ENCODE data around the gene PBOV1. TPM values are rescaled to one million over a fixed set of nuclear protein-coding genes. Genes with fewer than 3 reads are reported as not detected.

Gene PBOV1
- total RNA-seq: not detected in 2 replicates
- long read RNA-seq: 0 reads

- H3K9me3 Mint-ChIP-seq: no peaks in the 10 kb centered on the region
- no peak for DNase-seq (ENCODE audit: low read depth, low spot score)
- no peak within 1 kb of the TSS for H3K27ac Mint-ChIP-seq (ENCODE audit: unreplicated experiment)
- H3K36me3 Mint-ChIP-seq (ENCODE audit: low read depth): no peaks in the 10 kb centered on the region
- H3K4me3 Mint-ChIP-seq: no peak within 1 kb of the TSS
- H3K27me3 Mint-ChIP-seq (ENCODE audit: low read depth): peaks cover 19% of the 10 kb centered on the region
- no peaks in the 10 kb centered on the region for H3K4me1 Mint-ChIP-seq
- no peak for TF ChIP-seq CTCF (conservative IDR thresholded peaks at IDR 0.05)
Measured at GRCh38 chr6:138218449-138218848, at the start of gene PBOV1. TSS of gene PBOV1 (minus strand) at chr6:138218491. CDS start at chr6:138218395, 96 bp downstream.

- Mint-ChIP-seq H3K27ac (ENCODE audit: unreplicated experiment) (no peak overlapping the region), H3K36me3 (ENCODE audit: low read depth) (no peaks in the 10 kb centered on the region), H3K27me3 (ENCODE audit: low read depth) (no peaks in the 10 kb centered on the region), H3K4me1 (peaks cover 10% of the 10 kb centered on the region), H3K9me3 (no peaks in the 10 kb centered on the region), H3K4me3 (no peak overlapping the region)
- TF ChIP-seq CTCF (conservative IDR thresholded peaks at IDR 0.05): no peak
- no peak for DNase-seq (ENCODE audit: low read depth, low spot score)
Measured at GRCh38 chr6:138266095-138266494, 47.8 kb upstream of the PBOV1 start.

- Mint-ChIP-seq H3K4me1 (peaks cover 10% of the 10 kb centered on the region), H3K4me3 (no peak overlapping the region)
- no peak for TF ChIP-seq CTCF (conservative IDR thresholded peaks at IDR 0.05)
Measured at GRCh38 chr6:138264372-138264880, 46.1 kb upstream of the PBOV1 start.

GRCh38 chr6:138263963-138264362, 45.7 kb upstream of the PBOV1 start:
- H3K9me3 Mint-ChIP-seq: no peaks in the 10 kb centered on the region
- peaks cover 10% of the 10 kb centered on the region for H3K4me1 Mint-ChIP-seq

More at GRCh38 chr6:138264372-138264880, 46.1 kb upstream of the PBOV1 start:
- no peaks in the 10 kb centered on the region for H3K27me3 Mint-ChIP-seq (ENCODE audit: low read depth)
- no peak overlapping the region for H3K27ac Mint-ChIP-seq (ENCODE audit: unreplicated experiment)
- DNase-seq (ENCODE audit: low read depth, low spot score): no peak
- H3K36me3 Mint-ChIP-seq (ENCODE audit: low read depth): no peaks in the 10 kb centered on the region
- no peaks in the 10 kb centered on the region for H3K9me3 Mint-ChIP-seq

GRCh38 chr6:138261116-138261780, 43.0 kb upstream of the PBOV1 start:
- no peak overlapping the region for H3K27ac Mint-ChIP-seq (ENCODE audit: unreplicated experiment)
- H3K27me3 Mint-ChIP-seq (ENCODE audit: low read depth): no peaks in the 10 kb centered on the region
- no peaks in the 10 kb centered on the region for H3K4me1 Mint-ChIP-seq
- no peak for TF ChIP-seq CTCF (conservative IDR thresholded peaks at IDR 0.05)
- DNase-seq (ENCODE audit: low read depth, low spot score): no peak
- no peak overlapping the region for H3K4me3 Mint-ChIP-seq
- no peaks in the 10 kb centered on the region for H3K36me3 Mint-ChIP-seq (ENCODE audit: low read depth)
- H3K9me3 Mint-ChIP-seq: no peaks in the 10 kb centered on the region

More at GRCh38 chr6:138263963-138264362, 45.7 kb upstream of the PBOV1 start:
- Mint-ChIP-seq H3K4me3 (no peak overlapping the region), H3K27me3 (ENCODE audit: low read depth) (no peaks in the 10 kb centered on the region), H3K27ac (ENCODE audit: unreplicated experiment) (no peak overlapping the region), H3K36me3 (ENCODE audit: low read depth) (no peaks in the 10 kb centered on the region)
- no peak for DNase-seq (ENCODE audit: low read depth, low spot score)
- no peak for TF ChIP-seq CTCF (conservative IDR thresholded peaks at IDR 0.05)
